Right hindlimb (tissue), 1 donor: ENCODE measurements around the gene ACOT9.
A peak's percentile ranks its signal among the peaks of the same experiment; 100 is the strongest.
"Not testable (repeated sequence)": the region's sequence is repeated elsewhere in the genome, so short reads cannot be mapped to it uniquely, and the experiment has no call there.

Experiments
- DNase-seq: peaks from one replicate; pipeline ENCODE4 v3.0.0-alpha.2; 2018

Gene ACOT9

DNA sequence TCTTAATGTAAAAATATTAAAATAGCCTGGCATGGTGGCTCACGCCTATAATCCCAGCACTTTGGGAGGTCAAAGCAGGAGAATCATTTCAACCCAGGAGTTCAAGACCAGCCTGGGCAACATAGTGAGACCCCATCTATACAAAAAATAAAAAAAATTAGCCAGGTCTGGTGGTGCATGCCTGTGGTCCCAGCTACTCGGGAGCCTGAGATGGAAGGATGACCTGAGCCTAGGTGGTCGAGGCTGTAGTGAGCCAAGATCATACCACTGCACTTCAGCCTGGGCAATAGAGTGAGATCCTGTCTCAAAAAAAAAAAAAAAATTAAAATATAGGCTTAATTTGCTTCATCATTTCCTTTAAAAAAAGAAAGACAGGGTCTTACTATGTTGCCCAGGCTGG, 66.6 kb downstream of the ACOT9 start:
- not testable (repeated sequence) for DNase-seq

DNA sequence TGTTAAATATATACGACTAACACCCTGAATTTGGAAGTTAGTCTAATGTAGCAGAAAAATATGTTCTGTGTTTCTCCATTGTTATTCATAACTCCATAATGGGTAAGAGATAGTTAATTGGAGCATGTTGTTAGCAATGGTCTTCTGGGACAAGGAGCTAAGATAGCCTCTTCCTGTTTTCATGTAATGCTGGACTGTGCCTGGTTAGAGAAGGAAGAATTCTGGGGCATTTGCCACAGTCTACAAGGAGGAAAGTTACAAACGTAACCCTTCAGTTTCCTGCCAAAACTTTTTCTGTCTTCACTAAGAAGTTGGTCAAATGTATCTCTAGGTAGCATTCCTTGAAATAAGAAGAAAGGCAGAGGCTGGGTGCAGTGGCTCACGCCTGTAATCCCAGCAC, 70.0 kb downstream of the ACOT9 start:
- DNase-seq, result no peak

- DNase-seq, result no peak
Measured at GRCh38 chrX:23670528-23670927, 72.5 kb downstream of the ACOT9 start.

GRCh38 chrX:23668335-23668734, 74.7 kb downstream of the ACOT9 start:
- DNase-seq, result no peak

- DNase-seq, result peak; percentile 92
Measured at GRCh38 chrX:23667239-23668177, 75.6 kb downstream of the ACOT9 start, which contains the start of gene PRDX4. PRDX4 (plus strand) TSS chrX:23667493; CDS start chrX:23667571, 78 bp downstream.

GRCh38 chrX:23666282-23666681, 76.8 kb downstream of the ACOT9 start:
- no peak for DNase-seq

- DNase-seq, result no peak
Measured at GRCh38 chrX:23664496-23664895, 78.6 kb downstream of the ACOT9 start.

- DNase-seq, result no peak
Measured at GRCh38 chrX:23662853-23663252, 80.2 kb downstream of the ACOT9 start.

DNA sequence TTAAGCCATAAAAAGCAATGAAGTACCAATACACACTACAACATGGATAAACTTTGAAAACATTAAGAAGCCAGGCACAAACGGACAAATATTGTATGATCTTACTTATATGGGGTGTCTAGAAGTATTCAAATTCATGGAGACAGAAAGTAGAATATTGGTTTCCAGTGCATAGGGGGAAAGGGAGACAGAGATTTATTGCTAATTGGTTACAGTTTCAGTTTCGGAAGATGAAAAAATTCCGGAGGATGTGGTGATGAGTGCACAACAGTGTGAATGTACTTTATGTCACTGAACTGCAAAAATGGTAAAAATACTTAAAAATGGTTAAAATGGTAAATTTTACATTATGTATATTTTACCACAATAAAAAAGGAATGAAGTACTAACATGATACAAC, 80.9 kb downstream of the ACOT9 start:
- no peak for DNase-seq

DNA sequence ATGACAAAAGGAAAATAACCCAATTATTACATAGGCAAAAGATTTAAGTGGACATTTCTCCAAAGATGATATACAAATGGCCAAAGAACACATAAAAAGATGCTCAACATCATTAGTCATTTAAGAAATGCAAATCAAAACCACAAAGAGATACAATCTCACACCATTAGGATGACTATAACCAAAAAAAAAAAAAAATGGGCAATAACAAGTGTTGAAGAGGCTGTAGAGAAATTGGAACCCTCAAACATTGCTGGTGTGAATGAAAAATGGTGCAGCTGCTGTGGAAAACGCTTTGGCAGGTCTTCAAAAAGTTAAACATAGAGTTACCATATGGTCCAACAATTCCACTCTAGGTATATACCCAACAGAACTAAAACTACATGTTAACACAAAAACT, 81.4 kb downstream of the ACOT9 start:
- no peak for DNase-seq

GRCh38 chrX:23660766-23661132, 82.3 kb downstream of the ACOT9 start:
- DNase-seq, result no peak

- not testable (repeated sequence) for DNase-seq
Measured at GRCh38 chrX:23660083-23660765, 82.9 kb downstream of the ACOT9 start.

GRCh38 chrX:23659339-23659738, 83.7 kb downstream of the ACOT9 start:
- no peak for DNase-seq

- DNase-seq, result no peak
Measured at GRCh38 chrX:23656684-23657083, 86.4 kb downstream of the ACOT9 start.

DNA sequence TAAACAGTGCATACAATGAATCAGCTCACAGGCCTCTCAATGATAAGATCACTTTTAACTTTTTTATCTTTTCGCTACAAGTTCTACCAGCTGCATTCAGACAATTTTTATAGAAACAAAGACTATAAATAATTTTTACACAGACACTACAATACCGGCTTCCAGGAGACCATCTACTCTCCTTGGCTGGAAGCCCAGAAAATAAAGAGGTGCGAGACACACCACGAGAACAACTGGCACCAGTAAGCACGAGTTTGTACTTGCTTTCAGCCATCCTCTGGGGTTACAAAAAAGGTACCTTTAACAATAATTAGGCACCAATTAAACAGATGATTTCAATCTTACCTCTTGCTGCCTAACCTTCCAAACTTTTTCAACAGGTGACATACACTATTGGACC, 87.0 kb downstream of the ACOT9 start:
- no peak for DNase-seq
